ENCODE measurements around the gene NPIPB8.
"Not testable (repeated sequence)": the region's sequence is repeated elsewhere in the genome, so short reads cannot be mapped to it uniquely, and the experiment has no call there.

Gene NPIPB8

GRCh38 chr16:28591355-28591754, 46.5 kb upstream of the NPIPB8 start:
- peak overlapping the region; percentile 38 for H3K14ac ChIP-seq (ENCODE audit: low read length)
- peaks cover 0 to 2% of the 10 kb centered on the region in 2 donors for H3K4me1 ChIP-seq (ENCODE audit: control insufficient read depth in 2 of 2, insufficient read depth in 1 of 2, low read depth in 1 of 2, low read length in 2 of 2)
- H2BK15ac ChIP-seq (ENCODE audit: low read length), result no peak overlapping the region
- no peak overlapping the region for H4K8ac ChIP-seq (ENCODE audit: low read depth, low read length)
- H2AFZ ChIP-seq (ENCODE audit: low read length), result no peak overlapping the region
- H4K91ac ChIP-seq (ENCODE audit: low read depth, low read length, poor library complexity), result no peak overlapping the region
- H3K18ac ChIP-seq (ENCODE audit: low read length), result no peak overlapping the region
- H2BK12ac ChIP-seq (ENCODE audit: low read length), result no peak overlapping the region
- no peak overlapping the region for H3K4ac ChIP-seq (ENCODE audit: low read length)
- H2BK120ac ChIP-seq (ENCODE audit: low read depth, low read length), result no peak overlapping the region
- no peak overlapping the region for H3K4me2 ChIP-seq (ENCODE audit: insufficient read depth, low read length, poor library complexity, severe bottlenecking)
- H3K9me3 ChIP-seq (replicated peaks in 1 of 2; ENCODE audit: control insufficient read depth in 2 of 2, insufficient read depth in 1 of 2, low read depth in 1 of 2, low read length in 2 of 2), result no peaks in the 10 kb centered on the region
- no peak overlapping the region for H3K27ac ChIP-seq (replicated peaks; ENCODE audit: low read length)
- no peaks in the 10 kb centered on the region for H3K27me3 ChIP-seq (ENCODE audit: control insufficient read depth in 3 of 3, insufficient read depth in 3 of 3, low read depth in 1 of 3, low read length in 3 of 3)
- DNase-seq (ENCODE audit: low spot score), result no peak
- no peak overlapping the region for H3K23ac ChIP-seq (ENCODE audit: low read depth, low read length, poor library complexity)
- no peak overlapping the region for H2AK5ac ChIP-seq (ENCODE audit: low read depth, low read length)
- H3K79me1 ChIP-seq (ENCODE audit: low read depth, low read length), result no peaks in the 10 kb centered on the region
- no CpG with 5 or more reads among the region's 6 CpGs for WGBS, 2 donors (ENCODE audit: extremely low coverage in 2 of 2, insufficient read length in 2 of 2, insufficient replicate concordance in 1 of 2)
- no peak overlapping the region for H2BK5ac ChIP-seq (ENCODE audit: low read length)
- H3K9ac ChIP-seq (ENCODE audit: low read depth, low read length, poor library complexity), result no peak overlapping the region
- peaks cover 22 to 56% of the 10 kb centered on the region in 2 donors for H3K36me3 ChIP-seq (replicated peaks in 1 of 2; ENCODE audit: control insufficient read depth in 2 of 2, insufficient read depth in 2 of 2, low read length in 2 of 2)
- H3K4me3 ChIP-seq (ENCODE audit: low read length in 2 of 2), result no peak overlapping the region

GRCh38 chr16:28592511-28592910, 45.4 kb upstream of the NPIPB8 start:
- Histone ChIP-seq H3K4ac (ENCODE audit: low read length) (no peak overlapping the region), H4K91ac (ENCODE audit: low read depth, low read length, poor library complexity) (no peak overlapping the region), H2BK12ac (ENCODE audit: low read length) (no peak overlapping the region), H3K27me3 (ENCODE audit: control insufficient read depth in 3 of 3, insufficient read depth in 3 of 3, low read depth in 1 of 3, low read length in 3 of 3) (no peaks in the 10 kb centered on the region), H2BK15ac (ENCODE audit: low read length) (no peak overlapping the region), H2BK5ac (ENCODE audit: low read length) (peak overlapping the region; percentile 39), H3K14ac (ENCODE audit: low read length) (no peak overlapping the region), H3K9me3 (replicated peaks in 1 of 2; ENCODE audit: control insufficient read depth in 2 of 2, insufficient read depth in 1 of 2, low read depth in 1 of 2, low read length in 2 of 2) (no peaks in the 10 kb centered on the region), H2BK120ac (ENCODE audit: low read depth, low read length) (no peak overlapping the region), H3K4me1 (ENCODE audit: control insufficient read depth in 2 of 2, insufficient read depth in 1 of 2, low read depth in 1 of 2, low read length in 2 of 2) (peaks cover 8 to 11% of the 10 kb centered on the region in 2 donors), H3K36me3 (replicated peaks in 1 of 2; ENCODE audit: control insufficient read depth in 2 of 2, insufficient read depth in 2 of 2, low read length in 2 of 2) (peaks cover 20 to 45% of the 10 kb centered on the region in 2 donors), H2AK5ac (ENCODE audit: low read depth, low read length) (no peak overlapping the region), H3K23ac (ENCODE audit: low read depth, low read length, poor library complexity) (no peak overlapping the region), H3K18ac (ENCODE audit: low read length) (no peak overlapping the region), H3K27ac (replicated peaks; ENCODE audit: low read length) (no peak overlapping the region), H3K79me1 (ENCODE audit: low read depth, low read length) (no peaks in the 10 kb centered on the region), H3K4me2 (ENCODE audit: insufficient read depth, low read length, poor library complexity, severe bottlenecking) (no peak overlapping the region), H3K4me3 (ENCODE audit: low read length in 2 of 2) (no peak overlapping the region), H3K9ac (ENCODE audit: low read depth, low read length, poor library complexity) (no peak overlapping the region), H2AFZ (ENCODE audit: low read length) (no peak overlapping the region), H4K8ac (ENCODE audit: low read depth, low read length) (no peak overlapping the region)
- no peak for DNase-seq (ENCODE audit: low spot score)
- no CpG with 5 or more reads among the region's 5 CpGs for WGBS, 2 donors (ENCODE audit: extremely low coverage in 2 of 2, insufficient read length in 2 of 2, insufficient replicate concordance in 1 of 2)

GRCh38 chr16:28592979-28593553, 44.8 kb upstream of the NPIPB8 start:
- Histone ChIP-seq H2AFZ (ENCODE audit: low read length) (no peak overlapping the region), H2BK120ac (ENCODE audit: low read depth, low read length) (no peak overlapping the region), H3K18ac (ENCODE audit: low read length) (no peak overlapping the region), H2AK5ac (ENCODE audit: low read depth, low read length) (no peak overlapping the region), H3K4me3 (ENCODE audit: low read length in 2 of 2) (no peak overlapping the region), H3K27me3 (ENCODE audit: control insufficient read depth in 3 of 3, insufficient read depth in 3 of 3, low read depth in 1 of 3, low read length in 3 of 3) (no peaks in the 10 kb centered on the region), H2BK15ac (ENCODE audit: low read length) (no peak overlapping the region), H3K36me3 (replicated peaks in 1 of 2; ENCODE audit: control insufficient read depth in 2 of 2, insufficient read depth in 2 of 2, low read length in 2 of 2) (peaks cover 20 to 41% of the 10 kb centered on the region in 2 donors), H2BK12ac (ENCODE audit: low read length) (no peak overlapping the region), H3K9ac (ENCODE audit: low read depth, low read length, poor library complexity) (no peak overlapping the region), H2BK5ac (ENCODE audit: low read length) (peak overlapping the region; percentile 39), H3K4me2 (ENCODE audit: insufficient read depth, low read length, poor library complexity, severe bottlenecking) (no peak overlapping the region), H3K23ac (ENCODE audit: low read depth, low read length, poor library complexity) (no peak overlapping the region), H3K79me1 (ENCODE audit: low read depth, low read length) (no peaks in the 10 kb centered on the region), H4K8ac (ENCODE audit: low read depth, low read length) (no peak overlapping the region), H3K14ac (ENCODE audit: low read length) (peak overlapping the region; percentile 63), H4K91ac (ENCODE audit: low read depth, low read length, poor library complexity) (no peak overlapping the region), H3K4ac (ENCODE audit: low read length) (peak overlapping the region; percentile 37), H3K27ac (replicated peaks; ENCODE audit: low read length) (no peak overlapping the region), H3K4me1 (ENCODE audit: control insufficient read depth in 2 of 2, insufficient read depth in 1 of 2, low read depth in 1 of 2, low read length in 2 of 2) (peaks cover 11 to 15% of the 10 kb centered on the region in 2 donors), H3K9me3 (replicated peaks in 1 of 2; ENCODE audit: control insufficient read depth in 2 of 2, insufficient read depth in 1 of 2, low read depth in 1 of 2, low read length in 2 of 2) (no peaks in the 10 kb centered on the region)
- no CpG with 5 or more reads among the region's 13 CpGs for WGBS, 2 donors (ENCODE audit: extremely low coverage in 2 of 2, insufficient read length in 2 of 2, insufficient replicate concordance in 1 of 2)
- no peak for DNase-seq (ENCODE audit: low spot score)

GRCh38 chr16:28595451-28595850, 42.4 kb upstream of the NPIPB8 start:
- not testable (repeated sequence) for H3K23ac ChIP-seq (ENCODE audit: low read depth, low read length, poor library complexity); H3K4ac ChIP-seq (ENCODE audit: low read length); H3K14ac ChIP-seq (ENCODE audit: low read length); H4K91ac ChIP-seq (ENCODE audit: low read depth, low read length, poor library complexity); H2BK12ac ChIP-seq (ENCODE audit: low read length); H2BK120ac ChIP-seq (ENCODE audit: low read depth, low read length); H3K4me2 ChIP-seq (ENCODE audit: insufficient read depth, low read length, poor library complexity, severe bottlenecking); H3K18ac ChIP-seq (ENCODE audit: low read length); DNase-seq (ENCODE audit: low spot score); H2AK5ac ChIP-seq (ENCODE audit: low read depth, low read length); H4K8ac ChIP-seq (ENCODE audit: low read depth, low read length); H2AFZ ChIP-seq (ENCODE audit: low read length); H3K9ac ChIP-seq (ENCODE audit: low read depth, low read length, poor library complexity); H3K27ac ChIP-seq (replicated peaks; ENCODE audit: low read length); H3K9me3 ChIP-seq (replicated peaks in 1 of 2; ENCODE audit: control insufficient read depth in 2 of 2, insufficient read depth in 1 of 2, low read depth in 1 of 2, low read length in 2 of 2); H2BK15ac ChIP-seq (ENCODE audit: low read length); H3K4me3 ChIP-seq (ENCODE audit: low read length in 2 of 2); H3K79me1 ChIP-seq (ENCODE audit: low read depth, low read length); H2BK5ac ChIP-seq (ENCODE audit: low read length); H3K27me3 ChIP-seq (ENCODE audit: control insufficient read depth in 3 of 3, insufficient read depth in 3 of 3, low read depth in 1 of 3, low read length in 3 of 3)
- Histone ChIP-seq H3K36me3 (replicated peaks in 1 of 2; ENCODE audit: control insufficient read depth in 2 of 2, insufficient read depth in 2 of 2, low read length in 2 of 2) (peaks cover 8 to 18% of the 10 kb centered on the region in 2 donors), H3K4me1 (ENCODE audit: control insufficient read depth in 2 of 2, insufficient read depth in 1 of 2, low read depth in 1 of 2, low read length in 2 of 2) (peaks cover 11 to 17% of the 10 kb centered on the region in 2 donors)
- WGBS, 2 donors (ENCODE audit: extremely low coverage in 2 of 2, insufficient read length in 2 of 2, insufficient replicate concordance in 1 of 2), result no CpG with 5 or more reads among the region's 6 CpGs
